GM23248 (cell line): ENCODE data around the gene CFP.

Experiments used
- EZH2 ChIP-seq: fragments of 200-600 bp; sonication (generic); IDR thresholded peaks from 2 replicates; pipeline ENCODE4 v1.6.1; 2018; ENCODE audit warnings: antibody characterized with exemption, mild to moderate bottlenecking; ENCODE audit not compliant: insufficient read depth, poor library complexity, severe bottlenecking
- EZH2phosphoT487 ChIP-seq: fragments of 200-600 bp; sonication (generic); IDR thresholded peaks from 2 replicates; pipeline ENCODE4 v1.6.1; 2018; ENCODE audit warnings: antibody characterized with exemption, moderate library complexity, mild to moderate bottlenecking, low read depth; ENCODE audit not compliant: insufficient read depth

DNA sequence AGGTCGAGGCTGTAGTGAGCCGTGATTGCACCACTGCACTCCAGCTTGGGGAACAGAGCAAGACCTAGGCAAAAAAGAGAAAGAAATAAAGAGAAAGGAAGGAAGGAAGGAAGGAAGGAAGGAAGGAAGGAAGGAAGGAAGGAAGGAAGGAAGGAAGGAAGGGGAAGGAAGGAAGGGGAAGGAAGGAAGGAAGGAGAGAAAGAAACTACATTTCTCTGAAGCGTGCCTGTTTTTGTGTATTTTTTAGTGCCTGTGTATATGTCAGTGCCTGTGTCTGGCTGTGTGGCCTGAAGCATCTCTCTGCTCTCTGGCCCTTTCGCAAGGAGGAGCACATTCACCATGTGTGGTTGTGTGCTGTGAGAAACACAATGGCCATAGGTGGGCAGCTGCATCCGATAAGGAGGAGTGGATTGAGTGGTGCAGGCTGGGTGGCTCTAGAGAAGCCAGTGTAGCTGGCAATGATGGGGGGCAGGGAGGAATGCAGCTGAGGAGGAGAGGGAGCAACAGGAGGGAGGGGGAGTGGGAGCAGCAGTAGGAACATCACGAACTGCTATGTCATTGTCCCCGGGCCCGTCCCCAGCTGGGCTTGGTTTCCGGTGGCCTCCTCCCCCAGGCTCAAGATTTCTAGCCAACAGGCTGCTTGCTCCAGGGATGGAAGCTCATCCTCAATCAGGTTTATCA is 21.5 kb downstream of the CFP start:
- TF ChIP-seq EZH2 (no peak), EZH2phosphoT487 (no peak)
